ENCODE measurements around the gene RENBP.

GRCh38 chrX:153908219-153908860, 36.1 kb downstream of the RENBP start:
- no peak for TF ChIP-seq POLR2A (IDR thresholded peaks at IDR 0.05)
- TF ChIP-seq, protein P1, sequence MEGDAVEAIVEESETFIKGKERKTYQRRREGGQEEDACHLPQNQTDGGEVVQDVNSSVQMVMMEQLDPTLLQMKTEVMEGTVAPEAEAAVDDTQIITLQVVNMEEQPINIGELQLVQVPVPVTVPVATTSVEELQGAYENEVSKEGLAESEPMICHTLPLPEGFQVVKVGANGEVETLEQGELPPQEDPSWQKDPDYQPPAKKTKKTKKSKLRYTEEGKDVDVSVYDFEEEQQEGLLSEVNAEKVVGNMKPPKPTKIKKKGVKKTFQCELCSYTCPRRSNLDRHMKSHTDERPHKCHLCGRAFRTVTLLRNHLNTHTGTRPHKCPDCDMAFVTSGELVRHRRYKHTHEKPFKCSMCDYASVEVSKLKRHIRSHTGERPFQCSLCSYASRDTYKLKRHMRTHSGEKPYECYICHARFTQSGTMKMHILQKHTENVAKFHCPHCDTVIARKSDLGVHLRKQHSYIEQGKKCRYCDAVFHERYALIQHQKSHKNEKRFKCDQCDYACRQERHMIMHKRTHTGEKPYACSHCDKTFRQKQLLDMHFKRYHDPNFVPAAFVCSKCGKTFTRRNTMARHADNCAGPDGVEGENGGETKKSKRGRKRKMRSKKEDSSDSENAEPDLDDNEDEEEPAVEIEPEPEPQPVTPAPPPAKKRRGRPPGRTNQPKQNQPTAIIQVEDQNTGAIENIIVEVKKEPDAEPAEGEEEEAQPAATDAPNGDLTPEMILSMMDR (IDR thresholded peaks at IDR 0.05) = no peak
